ENCODE data around the gene NES.

- TF ChIP-seq, protein P1, sequence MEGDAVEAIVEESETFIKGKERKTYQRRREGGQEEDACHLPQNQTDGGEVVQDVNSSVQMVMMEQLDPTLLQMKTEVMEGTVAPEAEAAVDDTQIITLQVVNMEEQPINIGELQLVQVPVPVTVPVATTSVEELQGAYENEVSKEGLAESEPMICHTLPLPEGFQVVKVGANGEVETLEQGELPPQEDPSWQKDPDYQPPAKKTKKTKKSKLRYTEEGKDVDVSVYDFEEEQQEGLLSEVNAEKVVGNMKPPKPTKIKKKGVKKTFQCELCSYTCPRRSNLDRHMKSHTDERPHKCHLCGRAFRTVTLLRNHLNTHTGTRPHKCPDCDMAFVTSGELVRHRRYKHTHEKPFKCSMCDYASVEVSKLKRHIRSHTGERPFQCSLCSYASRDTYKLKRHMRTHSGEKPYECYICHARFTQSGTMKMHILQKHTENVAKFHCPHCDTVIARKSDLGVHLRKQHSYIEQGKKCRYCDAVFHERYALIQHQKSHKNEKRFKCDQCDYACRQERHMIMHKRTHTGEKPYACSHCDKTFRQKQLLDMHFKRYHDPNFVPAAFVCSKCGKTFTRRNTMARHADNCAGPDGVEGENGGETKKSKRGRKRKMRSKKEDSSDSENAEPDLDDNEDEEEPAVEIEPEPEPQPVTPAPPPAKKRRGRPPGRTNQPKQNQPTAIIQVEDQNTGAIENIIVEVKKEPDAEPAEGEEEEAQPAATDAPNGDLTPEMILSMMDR (IDR thresholded peaks at IDR 0.05): no peak
- TF ChIP-seq EP300 (IDR thresholded peaks at IDR 0.05): no peak
Observed at GRCh38 chr1:156652131-156652991, 24.8 kb downstream of the NES start.
